Natural killer cell (primary cell): ENCODE results near the gene IFT43. TPM values are rescaled to one million over a fixed set of nuclear protein-coding genes. Genes with fewer than 3 reads are reported as not detected.

Experiments
- ATAC-seq, 3 donors: fragments of 150-1000 bp in 2 of 3; fragments of 200-7000 bp in 1 of 3; cut with Tn5 transposase; 1 replicate in 1 of 3; 2 replicates in 2 of 3; pipeline ENCODE4 v1.10.0; 2021; ENCODE audit warnings: mild to moderate bottlenecking in 2 of 3, moderate library complexity in 2 of 3
- DNase-seq, 2 donors: peaks; one replicate each; pipeline versions ENCODE4 v3.0.0 to v3.0.0-alpha.2; 2013 to 2021; ENCODE audit warnings: mixed read lengths in 1 of 2
- H3K27ac ChIP-seq: one replicate; pipeline ENCODE4 v1.5.1; 2013; ENCODE audit warnings: mild to moderate bottlenecking, low read length
- H3K27me3 ChIP-seq: one replicate; pipeline ENCODE4 v1.6.1; 2013; ENCODE audit warnings: low read length; ENCODE audit not compliant: control insufficient read depth, insufficient read depth
- H3K36me3 ChIP-seq: one replicate; pipeline ENCODE4 v1.6.1; 2013; ENCODE audit warnings: low read length; ENCODE audit not compliant: control insufficient read depth, insufficient read depth
- H3K4me1 ChIP-seq: one replicate; pipeline ENCODE4 v1.6.1; 2013; ENCODE audit warnings: low read length; ENCODE audit not compliant: control insufficient read depth, insufficient read depth
- H3K4me3 ChIP-seq: one replicate; pipeline ENCODE4 v1.5.1; 2013; ENCODE audit warnings: low read length
- H3K9me3 ChIP-seq: one replicate; pipeline ENCODE4 v1.6.1; 2013; ENCODE audit warnings: low read length; ENCODE audit not compliant: control insufficient read depth, insufficient read depth
- H3K27ac Mint-ChIP-seq, 2 donors: one replicate each; pipeline ENCODE4 v1.8.0; 2022; ENCODE audit warnings: mild to moderate bottlenecking in 2 of 2, mixed read lengths in 2 of 2, moderate library complexity in 1 of 2
- H3K27me3 Mint-ChIP-seq, 2 donors: one replicate each; pipeline ENCODE4 v1.8.0; 2022; ENCODE audit warnings: low read depth in 2 of 2, mixed read lengths in 2 of 2
- H3K36me3 Mint-ChIP-seq: one replicate; pipeline ENCODE4 v1.8.0; 2022; ENCODE audit warnings: mixed read lengths
- H3K4me1 Mint-ChIP-seq, 2 donors: one replicate each; pipeline ENCODE4 v1.8.0; 2022; ENCODE audit warnings: mixed read lengths in 2 of 2
- H3K4me3 Mint-ChIP-seq: one replicate; pipeline ENCODE4 v1.8.0; 2022; ENCODE audit warnings: mild to moderate bottlenecking, moderate library complexity, mixed read lengths
- H3K9me3 Mint-ChIP-seq, 2 donors: one replicate each; pipeline ENCODE4 v1.8.0; 2022; ENCODE audit warnings: mixed read lengths in 2 of 2
- CTCF ChIP-seq: fragments of 200-600 bp; IDR thresholded peaks from one replicate; pipeline ENCODE4 v1.8.0; 2022; ENCODE audit warnings: antibody characterized with exemption
- WGBS: methylation state at CpG from one replicate; pipeline ENCODE4 v1.1.7; 2013; ENCODE audit warnings: missing lambda C conversion rate; ENCODE audit not compliant: insufficient coverage; 5-methylcytosine and 5-hydroxymethylcytosine counted together
- intact Hi-C: fragments of 100-400 bp; cut with micrococcal nuclease; formaldehyde crosslinking; loops from one replicate; pipeline ENCODE4 v1.14.2; 2022
- total RNA-seq, 4 donors: library from RNA; stranded (reverse); fragments of 120-200 nt in 1 of 4; gene quantifications; one replicate each; pipeline versions ENCODE4 v1.2.3 to v1.2.4, GENCODE V29; 2013 to 2022

Gene IFT43
- total RNA-seq, 3 donors from 2014 or later (not counting 1 experiment from before 2014, with no cell fraction given), result 19.0 to 20.8 (median 20.7) TPM

- no peaks in the 10 kb centered on the region for H3K27me3 ChIP-seq
- Mint-ChIP-seq H3K27me3 (no peaks in the 10 kb centered on the region), H3K27ac (no peak overlapping the region), H3K36me3 (no peaks in the 10 kb centered on the region), H3K4me3 (no peak overlapping the region), H3K4me1 (peaks cover 0 to 3% of the 10 kb centered on the region in 2 donors), H3K9me3 (no peaks in the 10 kb centered on the region)
- no peak overlapping the region for H3K4me3 ChIP-seq
- 67% methylated on average over 7 of the region's 7 CpGs for WGBS
- H3K9me3 ChIP-seq, result no peaks in the 10 kb centered on the region
- no peaks in the 10 kb centered on the region for H3K4me1 ChIP-seq
- intact Hi-C loops, result no loop called here
- no peaks in the 10 kb centered on the region for H3K36me3 ChIP-seq
- TF ChIP-seq CTCF, result no peak
- no peak for ATAC-seq
- no peak for DNase-seq
- H3K27ac ChIP-seq, result no peak overlapping the region
Observed at GRCh38 chr14:75972801-75973421, 12.7 kb upstream of the IFT43 start.

- Histone ChIP-seq H3K27ac (no peak overlapping the region), H3K4me3 (no peak overlapping the region), H3K9me3 (no peaks in the 10 kb centered on the region), H3K4me1 (peaks cover 29% of the 10 kb centered on the region), H3K36me3 (no peaks in the 10 kb centered on the region), H3K27me3 (no peaks in the 10 kb centered on the region)
- no peaks in the 10 kb centered on the region for H3K27me3 Mint-ChIP-seq
- intact Hi-C loops, result no loop called here
- peaks cover 36 to 37% of the 10 kb centered on the region in 2 donors for H3K4me1 Mint-ChIP-seq
- H3K27ac Mint-ChIP-seq, result no peak overlapping the region
- WGBS, result 79% methylated on average over 7 of the region's 8 CpGs
- no peak overlapping the region for H3K4me3 Mint-ChIP-seq
- H3K36me3 Mint-ChIP-seq, result no peaks in the 10 kb centered on the region
- no peaks in the 10 kb centered on the region for H3K9me3 Mint-ChIP-seq
- no peak for ATAC-seq
- DNase-seq, result no peak
- no peak for TF ChIP-seq CTCF
Observed at GRCh38 chr14:75976826-75977581, 8.6 kb upstream of the IFT43 start.

- Mint-ChIP-seq H3K27me3 (no peaks in the 10 kb centered on the region), H3K4me3 (no peak overlapping the region), H3K9me3 (no peaks in the 10 kb centered on the region), H3K4me1 (peaks cover 37 to 38% of the 10 kb centered on the region in 2 donors), H3K27ac (no peak overlapping the region), H3K36me3 (no peaks in the 10 kb centered on the region)
- H3K27ac ChIP-seq, result no peak overlapping the region
- H3K36me3 ChIP-seq, result no peaks in the 10 kb centered on the region
- no peak for ATAC-seq
- H3K4me3 ChIP-seq, result no peak overlapping the region
- peaks cover 29% of the 10 kb centered on the region for H3K4me1 ChIP-seq
- TF ChIP-seq CTCF, result no peak
- WGBS, result 89% methylated on average over 3 of the region's 3 CpGs
- intact Hi-C loops, result no loop called here
- H3K9me3 ChIP-seq, result no peaks in the 10 kb centered on the region
- no peak for DNase-seq
- no peaks in the 10 kb centered on the region for H3K27me3 ChIP-seq
Observed at GRCh38 chr14:75977582-75977943, 8.0 kb upstream of the IFT43 start.
